ENCODE results near the gene PITX3. TPM values are rescaled to one million over a fixed set of nuclear protein-coding genes. Genes with fewer than 3 reads are reported as not detected.

Gene PITX3
- total and polyA plus RNA-seq, 8 donors = not detected

DNA sequence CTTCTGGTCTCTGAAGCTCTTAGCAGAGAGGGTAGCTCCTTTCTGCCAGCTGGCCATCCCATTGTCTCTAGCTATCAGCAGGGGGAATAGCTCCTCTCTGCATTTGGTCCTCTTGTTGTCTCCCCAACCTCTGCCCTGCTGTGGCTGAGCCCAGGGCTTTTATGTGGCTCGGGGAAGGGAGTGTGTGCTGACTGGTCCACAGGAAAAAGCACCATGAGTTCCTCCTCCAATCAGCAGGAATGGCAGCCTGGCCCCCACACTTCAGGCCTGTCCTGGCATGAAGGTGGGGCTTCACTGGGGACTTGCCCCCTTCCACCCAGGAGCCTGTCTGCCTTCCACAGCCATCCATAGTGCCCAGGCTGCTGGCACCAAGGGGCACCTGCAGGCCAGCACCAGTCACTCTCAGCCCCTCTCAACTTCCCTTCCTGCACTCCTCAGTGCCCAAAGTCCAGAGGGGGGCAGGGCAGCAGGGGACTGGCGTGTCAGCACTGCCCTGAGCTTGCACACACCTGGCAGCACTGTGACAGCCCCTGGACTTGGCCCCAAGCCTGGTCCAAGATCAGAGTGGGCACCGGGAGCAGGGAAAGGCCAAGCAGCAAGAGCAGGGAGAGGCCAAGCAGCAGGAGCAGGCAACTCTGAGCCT is 52.9 kb downstream of the PITX3 start:
- DNase-seq = no peak
- Histone ChIP-seq H3K4me1 (peaks cover 0 to 14% (median 10%) of the 10 kb centered on the region in 4 donors), H3K36me3 (no peaks in the 10 kb centered on the region), H3K4me3 (no peak overlapping the region), H3K27me3 (no peaks in the 10 kb centered on the region), H3K27ac (peak overlapping the region in 1 of 5 donors; percentile 45), H3K9me3 (peaks cover 0 to 12% (median 4%) of the 10 kb centered on the region in 4 donors)
- TF ChIP-seq POLR2AphosphoS5 (IDR thresholded peaks at IDR 0.05) (no peak), POLR2A (IDR thresholded peaks at IDR 0.05) (no peak), EP300 (IDR thresholded peaks at IDR 0.05) (no peak)
- TF ChIP-seq, protein P1, sequence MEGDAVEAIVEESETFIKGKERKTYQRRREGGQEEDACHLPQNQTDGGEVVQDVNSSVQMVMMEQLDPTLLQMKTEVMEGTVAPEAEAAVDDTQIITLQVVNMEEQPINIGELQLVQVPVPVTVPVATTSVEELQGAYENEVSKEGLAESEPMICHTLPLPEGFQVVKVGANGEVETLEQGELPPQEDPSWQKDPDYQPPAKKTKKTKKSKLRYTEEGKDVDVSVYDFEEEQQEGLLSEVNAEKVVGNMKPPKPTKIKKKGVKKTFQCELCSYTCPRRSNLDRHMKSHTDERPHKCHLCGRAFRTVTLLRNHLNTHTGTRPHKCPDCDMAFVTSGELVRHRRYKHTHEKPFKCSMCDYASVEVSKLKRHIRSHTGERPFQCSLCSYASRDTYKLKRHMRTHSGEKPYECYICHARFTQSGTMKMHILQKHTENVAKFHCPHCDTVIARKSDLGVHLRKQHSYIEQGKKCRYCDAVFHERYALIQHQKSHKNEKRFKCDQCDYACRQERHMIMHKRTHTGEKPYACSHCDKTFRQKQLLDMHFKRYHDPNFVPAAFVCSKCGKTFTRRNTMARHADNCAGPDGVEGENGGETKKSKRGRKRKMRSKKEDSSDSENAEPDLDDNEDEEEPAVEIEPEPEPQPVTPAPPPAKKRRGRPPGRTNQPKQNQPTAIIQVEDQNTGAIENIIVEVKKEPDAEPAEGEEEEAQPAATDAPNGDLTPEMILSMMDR (IDR thresholded peaks at IDR 0.05) = no peak
- 36 to 69% (median 56%) methylated on average over 3 of the region's 3 CpGs for WGBS, 5 donors
- intact Hi-C loops (cut with DNase I; ENCODE audit: low total_unique reads) = no loop called here

DNA sequence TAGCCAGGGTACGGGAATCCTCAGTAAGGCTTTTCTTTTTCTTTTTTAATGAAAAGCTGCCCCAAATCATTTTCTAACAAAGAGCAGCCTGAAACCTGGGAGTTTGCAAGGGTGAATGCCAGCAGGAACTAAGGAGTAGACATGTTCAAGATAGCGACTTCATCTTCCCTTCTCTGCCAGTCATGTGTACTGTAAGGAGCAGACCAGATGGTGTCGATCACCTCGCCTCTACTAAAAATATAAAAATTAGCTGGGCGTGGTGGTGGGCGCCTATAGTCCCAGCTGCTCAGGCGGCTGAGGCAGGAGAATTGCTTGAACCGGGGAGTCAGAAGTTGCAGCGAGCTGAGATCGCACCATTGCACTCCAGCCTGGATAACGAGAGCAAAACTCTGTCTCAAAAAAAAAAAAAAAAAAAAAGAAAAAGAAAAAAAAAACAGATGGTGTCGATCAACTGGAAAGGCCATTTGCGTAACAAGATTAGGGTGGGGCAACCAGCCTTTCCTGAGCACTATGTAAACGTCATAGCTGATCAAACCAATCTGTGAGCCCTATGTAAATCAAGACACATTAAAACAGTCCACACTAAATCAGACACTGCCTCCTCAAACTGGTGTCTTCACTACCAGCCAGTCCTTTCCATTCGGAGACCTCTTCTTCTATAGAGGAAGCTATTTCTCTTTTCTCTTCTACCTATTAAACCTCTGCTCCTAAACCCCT is 55.3 kb downstream of the PITX3 start:
- H3K4me3 ChIP-seq = no peak overlapping the region
- intact Hi-C loops (cut with DNase I; ENCODE audit: low total_unique reads) = no loop called here
- no peak for TF ChIP-seq POLR2AphosphoS5 (IDR thresholded peaks at IDR 0.05)
- TF ChIP-seq POLR2A (IDR thresholded peaks at IDR 0.05) = no peak
- TF ChIP-seq, protein P1 (IDR thresholded peaks at IDR 0.05) = no peak
- no peak for TF ChIP-seq EP300 (IDR thresholded peaks at IDR 0.05)
- H3K27me3 ChIP-seq = no peaks in the 10 kb centered on the region
- peak in 1 of 2 donors; percentile 20 for DNase-seq
- 73 to 82% (median 81%) methylated on average over 15 of the region's 15 CpGs for WGBS, 5 donors
- peaks cover 0 to 14% (median 10%) of the 10 kb centered on the region in 4 donors for H3K4me1 ChIP-seq
- peaks cover 0 to 3% (median 0%) of the 10 kb centered on the region in 4 donors for H3K9me3 ChIP-seq
- no peaks in the 10 kb centered on the region for H3K36me3 ChIP-seq
- peak overlapping the region in 1 of 5 donors; percentile 28 for H3K27ac ChIP-seq

DNA sequence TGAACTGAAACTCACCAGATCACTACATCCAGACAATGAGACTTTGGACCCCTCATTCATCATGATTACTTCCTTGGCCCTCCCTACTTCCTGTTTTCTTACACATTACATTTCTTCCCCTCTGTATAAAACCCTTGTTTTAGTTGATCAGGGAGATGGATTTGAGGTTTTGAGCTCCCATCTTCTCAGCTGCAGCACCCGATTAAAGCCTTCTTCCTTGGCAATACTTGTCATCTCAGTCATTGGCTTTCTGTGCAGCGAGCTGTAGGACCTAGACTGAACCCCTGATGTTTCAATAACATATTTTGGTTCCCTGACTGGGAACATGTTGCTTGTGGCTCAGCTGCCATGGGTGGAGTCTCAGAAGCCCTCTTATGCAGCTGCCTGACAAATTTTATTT is 56.0 kb downstream of the PITX3 start:
- TF ChIP-seq POLR2AphosphoS5 (IDR thresholded peaks at IDR 0.05) = no peak
- TF ChIP-seq, protein P1 (IDR thresholded peaks at IDR 0.05) = no peak
- no peak for TF ChIP-seq POLR2A (IDR thresholded peaks at IDR 0.05)
- TF ChIP-seq EP300 (IDR thresholded peaks at IDR 0.05) = no peak
- H3K4me3 ChIP-seq = no peak overlapping the region
- intact Hi-C loops (cut with DNase I; ENCODE audit: low total_unique reads) = no loop called here
- WGBS, 5 donors = 65 to 77% (median 72%) methylated on average over 2 of the region's 2 CpGs
- peaks cover 0 to 14% (median 10%) of the 10 kb centered on the region in 4 donors for H3K4me1 ChIP-seq
- H3K27ac ChIP-seq = no peak overlapping the region
- no peaks in the 10 kb centered on the region for H3K27me3 ChIP-seq
- H3K36me3 ChIP-seq = no peaks in the 10 kb centered on the region
- peaks cover 0 to 3% (median 0%) of the 10 kb centered on the region in 4 donors for H3K9me3 ChIP-seq
- DNase-seq = no peak

DNA sequence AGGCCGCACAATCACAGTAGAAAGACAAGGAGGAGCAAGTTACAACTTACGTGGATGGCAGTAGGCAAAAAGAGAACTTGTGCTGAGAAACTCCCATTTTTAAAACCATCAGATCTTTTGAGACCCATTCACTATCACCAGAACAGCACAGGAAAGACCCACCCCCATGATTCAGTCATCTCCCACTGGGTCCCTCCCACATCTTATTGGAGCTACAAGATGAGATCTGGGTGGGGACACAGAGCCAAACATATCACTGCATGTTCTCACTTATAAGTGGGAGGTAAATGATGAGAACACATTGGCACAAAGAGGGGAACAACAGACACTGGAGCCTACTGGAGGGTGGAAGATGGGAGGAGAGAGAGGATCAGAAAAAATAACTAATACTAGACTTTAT is 56.7 kb downstream of the PITX3 start:
- Histone ChIP-seq H3K9me3 (peaks cover 0 to 3% (median 0%) of the 10 kb centered on the region in 4 donors), H3K4me3 (no peak overlapping the region), H3K27me3 (peaks cover 0 to under 1% (median 0%) of the 10 kb centered on the region in 3 donors), H3K27ac (no peak overlapping the region), H3K36me3 (no peaks in the 10 kb centered on the region), H3K4me1 (peaks cover 0 to 12% (median 9%) of the 10 kb centered on the region in 4 donors)
- TF ChIP-seq EP300 (IDR thresholded peaks at IDR 0.05) (no peak), POLR2AphosphoS5 (IDR thresholded peaks at IDR 0.05) (no peak), POLR2A (IDR thresholded peaks at IDR 0.05) (no peak)
- TF ChIP-seq, protein P1 (IDR thresholded peaks at IDR 0.05) = no peak
- DNase-seq = no peak
- WGBS, 5 donors = 85 to 95% (median 91%) methylated on average over 2 of the region's 2 CpGs
- intact Hi-C loops (cut with DNase I; ENCODE audit: low total_unique reads) = no loop called here

Other genes with a start within 250 kb of the PITX3 start
- gene ARMH3, start 185.3 kb downstream of the PITX3 start, total RNA-seq = 10 to 100 TPM in 4 of 5 donors, 1 to 10 TPM in 1; 3.5 to 29.0 (median 18.2) TPM
- gene ARMH3, start 185.3 kb downstream of the PITX3 start, polyA plus RNA-seq = 10 to 100 TPM; 10.1 to 18.1 (median 10.1) TPM
- 10 to 100 TPM in 3 of 5 donors, 1 to 10 TPM in 2; 7.0 to 42.4 (median 14.0) TPM for gene HPS6, start 176.2 kb downstream of the PITX3 start, total RNA-seq
- 10 to 100 TPM; 10.3 to 10.7 (median 10.6) TPM for gene HPS6, start 176.2 kb downstream of the PITX3 start, polyA plus RNA-seq
- 10 to 100 TPM; 24.2 to 43.7 (median 34.4) TPM for gene LDB1, start 121.1 kb downstream of the PITX3 start, total RNA-seq
- gene LDB1, start 121.1 kb downstream of the PITX3 start, polyA plus RNA-seq = 10 to 100 TPM; 20.4 to 28.3 (median 22.3) TPM
- gene PPRC1, start 108.5 kb downstream of the PITX3 start, total RNA-seq = 10 to 100 TPM; 11.7 to 37.3 (median 17.9) TPM
- gene PPRC1, start 108.5 kb downstream of the PITX3 start, polyA plus RNA-seq = 10 to 100 TPM; 10.4 to 15.8 (median 13.0) TPM
- 10 to 100 TPM in 4 of 5 donors, 1 to 10 TPM in 1; 9.8 to 73.7 (median 55.6) TPM for gene NOLC1, start 89.1 kb downstream of the PITX3 start, total RNA-seq
- gene NOLC1, start 89.1 kb downstream of the PITX3 start, polyA plus RNA-seq = 10 to 100 TPM; 21.2 to 35.1 (median 27.5) TPM
- gene ELOVL3, start 15.2 kb downstream of the PITX3 start, total RNA-seq = not detected
- gene ELOVL3, start 15.2 kb downstream of the PITX3 start, polyA plus RNA-seq = under 1 TPM in 2 of 3 donors, not detected in 1; 0.20 to 0.31 TPM
- gene GBF1, start 4.0 kb upstream of the PITX3 start, total RNA-seq = 10 to 100 TPM; 21.7 to 47.3 (median 35.8) TPM
- 1 to 10 TPM; 5.7 to 8.0 (median 7.9) TPM for gene GBF1, start 4.0 kb upstream of the PITX3 start, polyA plus RNA-seq
- gene NFKB2, start 154.2 kb upstream of the PITX3 start, total RNA-seq = 10 to 100 TPM in 4 of 5 donors, 1 to 10 TPM in 1; 9.7 to 84.0 (median 26.7) TPM
- gene NFKB2, start 154.2 kb upstream of the PITX3 start, polyA plus RNA-seq = 10 to 100 TPM; 19.2 to 25.6 (median 20.0) TPM
- 10 to 100 TPM; 24.5 to 74.7 (median 24.6) TPM for gene PSD, start 177.3 kb upstream of the PITX3 start, total RNA-seq
- 10 to 100 TPM in 1 of 3 donors, 1 to 10 TPM in 2; 2.2 to 10.4 (median 2.3) TPM for gene PSD, start 177.3 kb upstream of the PITX3 start, polyA plus RNA-seq
- 100 to 1,000 TPM in 1 of 5 donors, 10 to 100 TPM in 2, 1 to 10 TPM in 2; 3.5 to 315 (median 15.6) TPM for gene FBXL15, start 179.3 kb upstream of the PITX3 start, total RNA-seq
- 10 to 100 TPM; 19.2 to 21.4 (median 20.4) TPM for gene FBXL15, start 179.3 kb upstream of the PITX3 start, polyA plus RNA-seq
- 100 to 1,000 TPM in 1 of 5 donors, 10 to 100 TPM in 4; 15.9 to 145 (median 31.8) TPM for gene CUEDC2, start 191.1 kb upstream of the PITX3 start, total RNA-seq
- 10 to 100 TPM; 48.6 to 59.2 (median 49.2) TPM for gene CUEDC2, start 191.1 kb upstream of the PITX3 start, polyA plus RNA-seq
- 1 to 10 TPM in 1 of 5 donors, not detected in 4; 8.0 TPM for gene C10orf95, start 210.0 kb upstream of the PITX3 start, total RNA-seq
- gene C10orf95, start 210.0 kb upstream of the PITX3 start, polyA plus RNA-seq = under 1 TPM; 0.46 to 0.62 (median 0.53) TPM